Stomach (tissue), 4 donors: ENCODE measurements around the gene TFF3.

ENCODE experiments used
- CTCF ChIP-seq, 7 experiments: fragments of 450-650 bp in 4 of 7; fragments of 200-600 bp in 3 of 7; sonication (generic) in 3 of 7; IDR thresholded peaks; one replicate each; pipeline ENCODE4 v1.5.1; 2016 to 2019; ENCODE audit warnings: antibody characterized with exemption in 7 of 7, control low read depth in 2 of 7, mild to moderate bottlenecking in 1 of 7
- EP300 ChIP-seq: sonication (generic); formaldehyde crosslinking; IDR thresholded peaks from one replicate; pipeline ENCODE4 v1.6.1; 2017; ENCODE audit warnings: antibody characterized with exemption
- POLR2A ChIP-seq, 4 donors: fragments of 450-650 bp; IDR thresholded peaks; one replicate each; pipeline ENCODE4 v1.6.1; 2016; ENCODE audit warnings: antibody characterized with exemption in 4 of 4, control low read depth in 2 of 4, mild to moderate bottlenecking in 1 of 4, moderate library complexity in 1 of 4
- POLR2AphosphoS5 ChIP-seq, 3 donors: sonication (generic); formaldehyde crosslinking; IDR thresholded peaks; one replicate each; pipeline ENCODE4 v1.6.1; 2016; ENCODE audit warnings: antibody characterized with exemption in 3 of 3

GRCh38 chr21:42276076-42276475 lies 39.1 kb downstream of the TFF3 start:
- TF ChIP-seq CTCF (IDR thresholded peaks at IDR 0.05) (no peak), POLR2A (IDR thresholded peaks at IDR 0.05) (no peak), POLR2AphosphoS5 (IDR thresholded peaks at IDR 0.05) (no peak), EP300 (no peak)
